ENCODE measurements around the gene CPD.
"Not testable (repeated sequence)": the region's sequence is repeated elsewhere in the genome, so short reads cannot be mapped to it uniquely, and the experiment has no call there.

CPD gene

GRCh38 chr17:30410627-30411026 lies 31.9 kb downstream of the CPD start:
- H3K27ac ChIP-seq (ENCODE audit: low read depth, low read length); H3K4me3 ChIP-seq (ENCODE audit: low read depth, low read length); H3K27me3 ChIP-seq (ENCODE audit: control insufficient read depth, insufficient read depth, low read length); H3K4me1 ChIP-seq (ENCODE audit: control insufficient read depth, insufficient read depth, low read length); H3K36me3 ChIP-seq (ENCODE audit: control insufficient read depth, insufficient read depth, low read length); H3K9ac ChIP-seq (ENCODE audit: low read length); H3K9me3 ChIP-seq (ENCODE audit: control insufficient read depth, insufficient read depth, low read depth, low read length): not testable (repeated sequence)

DNA sequence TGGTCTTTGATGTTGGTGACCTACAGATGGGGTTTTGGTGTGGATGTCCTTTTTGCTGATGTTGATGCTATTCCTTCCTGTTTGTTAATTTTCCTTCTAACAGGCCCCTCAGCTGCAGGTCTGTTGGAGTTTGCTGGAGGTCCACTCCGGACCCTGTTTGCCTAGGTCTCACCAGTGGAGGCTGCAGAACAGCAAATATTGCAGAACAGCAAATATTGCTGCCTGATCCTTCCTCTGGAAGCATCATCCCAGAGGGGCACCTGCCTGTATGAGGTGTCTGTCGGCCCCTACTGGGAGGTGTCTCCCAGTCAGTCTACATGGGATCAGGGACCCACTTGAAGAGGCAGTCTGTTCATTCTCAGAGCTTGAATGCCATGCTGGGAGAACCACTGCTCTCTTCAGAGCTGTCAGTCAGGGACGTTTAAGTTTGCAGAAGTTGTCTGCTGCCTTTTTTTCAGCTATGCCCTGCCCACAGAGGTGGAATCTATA lies 33.3 kb downstream of the CPD start:
- H3K4me1 ChIP-seq (ENCODE audit: control insufficient read depth, insufficient read depth, low read length); H3K9ac ChIP-seq (ENCODE audit: low read length); H3K27ac ChIP-seq (ENCODE audit: low read depth, low read length); H3K27me3 ChIP-seq (ENCODE audit: control insufficient read depth, insufficient read depth, low read length); H3K9me3 ChIP-seq (ENCODE audit: control insufficient read depth, insufficient read depth, low read depth, low read length); H3K4me3 ChIP-seq (ENCODE audit: low read depth, low read length); H3K36me3 ChIP-seq (ENCODE audit: control insufficient read depth, insufficient read depth, low read length): not testable (repeated sequence)

- no peak overlapping the region for H3K4me3 ChIP-seq (ENCODE audit: low read depth, low read length)
- H3K27me3 ChIP-seq (ENCODE audit: control insufficient read depth, insufficient read depth, low read length): no peaks in the 10 kb centered on the region
- no peaks in the 10 kb centered on the region for H3K9me3 ChIP-seq (ENCODE audit: control insufficient read depth, insufficient read depth, low read depth, low read length)
- H3K4me1 ChIP-seq (ENCODE audit: control insufficient read depth, insufficient read depth, low read length): no peaks in the 10 kb centered on the region
- H3K27ac ChIP-seq (ENCODE audit: low read depth, low read length): no peak overlapping the region
- H3K36me3 ChIP-seq (ENCODE audit: control insufficient read depth, insufficient read depth, low read length): no peaks in the 10 kb centered on the region
- H3K9ac ChIP-seq (ENCODE audit: low read length): no peak overlapping the region
Measured at GRCh38 chr17:30413109-30413508, 34.4 kb downstream of the CPD start.

- no peaks in the 10 kb centered on the region for H3K9me3 ChIP-seq (ENCODE audit: control insufficient read depth, insufficient read depth, low read depth, low read length)
- no peak overlapping the region for H3K27ac ChIP-seq (ENCODE audit: low read depth, low read length)
- H3K4me1 ChIP-seq (ENCODE audit: control insufficient read depth, insufficient read depth, low read length): no peaks in the 10 kb centered on the region
- H3K4me3 ChIP-seq (ENCODE audit: low read depth, low read length): no peak overlapping the region
- no peaks in the 10 kb centered on the region for H3K27me3 ChIP-seq (ENCODE audit: control insufficient read depth, insufficient read depth, low read length)
- H3K9ac ChIP-seq (ENCODE audit: low read length): no peak overlapping the region
- H3K36me3 ChIP-seq (ENCODE audit: control insufficient read depth, insufficient read depth, low read length): no peaks in the 10 kb centered on the region
Measured at GRCh38 chr17:30414486-30414885, 35.8 kb downstream of the CPD start.

GRCh38 chr17:30415491-30415890 lies 36.8 kb downstream of the CPD start:
- no peaks in the 10 kb centered on the region for H3K9me3 ChIP-seq (ENCODE audit: control insufficient read depth, insufficient read depth, low read depth, low read length)
- no peaks in the 10 kb centered on the region for H3K27me3 ChIP-seq (ENCODE audit: control insufficient read depth, insufficient read depth, low read length)
- H3K27ac ChIP-seq (ENCODE audit: low read depth, low read length): no peak overlapping the region
- H3K9ac ChIP-seq (ENCODE audit: low read length): no peak overlapping the region
- no peak overlapping the region for H3K4me3 ChIP-seq (ENCODE audit: low read depth, low read length)
- H3K36me3 ChIP-seq (ENCODE audit: control insufficient read depth, insufficient read depth, low read length): no peaks in the 10 kb centered on the region
- H3K4me1 ChIP-seq (ENCODE audit: control insufficient read depth, insufficient read depth, low read length): no peaks in the 10 kb centered on the region

DNA sequence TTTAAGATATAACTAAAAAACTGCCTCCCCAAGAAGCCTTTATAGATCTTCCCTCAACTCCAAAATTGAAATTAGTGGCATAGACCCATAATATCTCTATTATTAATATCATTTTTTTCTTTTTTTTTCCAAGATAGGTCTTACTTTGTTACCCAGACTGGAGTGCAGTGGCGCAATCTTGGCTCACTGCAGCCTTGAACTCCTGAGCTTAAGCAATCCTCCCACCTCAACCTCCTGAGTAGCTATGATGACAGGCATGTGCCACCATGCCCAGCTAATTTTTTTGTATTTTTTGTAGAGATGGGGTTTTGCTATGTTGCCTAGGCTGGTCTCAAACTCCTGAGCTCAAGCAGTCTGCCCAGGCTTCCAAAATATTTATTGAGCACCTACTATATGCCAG lies 39.3 kb downstream of the CPD start:
- not testable (repeated sequence) for H3K4me1 ChIP-seq (ENCODE audit: control insufficient read depth, insufficient read depth, low read length); H3K4me3 ChIP-seq (ENCODE audit: low read depth, low read length); H3K27me3 ChIP-seq (ENCODE audit: control insufficient read depth, insufficient read depth, low read length)

DNA sequence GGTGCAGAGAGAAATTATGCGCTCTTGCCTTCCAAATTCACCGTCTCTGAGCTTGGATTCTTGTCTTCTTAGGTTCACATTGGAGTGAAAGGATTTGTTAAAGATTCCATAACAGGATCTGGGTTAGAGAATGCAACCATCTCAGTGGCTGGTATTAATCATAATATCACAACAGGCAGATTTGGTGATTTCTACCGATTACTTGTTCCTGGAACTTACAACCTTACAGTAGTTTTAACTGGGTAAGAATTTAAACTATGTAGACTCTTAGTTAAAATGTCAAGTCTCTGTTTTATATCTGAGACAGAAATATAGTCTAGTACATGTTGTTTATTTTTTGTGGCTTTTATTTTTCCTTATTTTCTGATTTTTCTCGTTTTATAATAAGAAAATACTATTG lies 42.9 kb downstream of the CPD start:
- Histone ChIP-seq H3K36me3 (ENCODE audit: control insufficient read depth, insufficient read depth, low read length) (peaks cover 27% of the 10 kb centered on the region), H3K9ac (ENCODE audit: low read length) (no peak overlapping the region), H3K9me3 (ENCODE audit: control insufficient read depth, insufficient read depth, low read depth, low read length) (no peaks in the 10 kb centered on the region), H3K27me3 (ENCODE audit: control insufficient read depth, insufficient read depth, low read length) (no peaks in the 10 kb centered on the region), H3K4me3 (ENCODE audit: low read depth, low read length) (no peak overlapping the region), H3K4me1 (ENCODE audit: control insufficient read depth, insufficient read depth, low read length) (peaks cover 12% of the 10 kb centered on the region), H3K27ac (ENCODE audit: low read depth, low read length) (no peak overlapping the region)

More for the DNA sequence above, 39.3 kb downstream of the CPD start:
- H3K9me3 ChIP-seq (ENCODE audit: control insufficient read depth, insufficient read depth, low read depth, low read length); H3K9ac ChIP-seq (ENCODE audit: low read length); H3K27ac ChIP-seq (ENCODE audit: low read depth, low read length): not testable (repeated sequence)
- peaks cover 19% of the 10 kb centered on the region for H3K36me3 ChIP-seq (ENCODE audit: control insufficient read depth, insufficient read depth, low read length)

GRCh38 chr17:30422171-30422570 lies 43.4 kb downstream of the CPD start:
- Histone ChIP-seq H3K4me3 (ENCODE audit: low read depth, low read length) (no peak overlapping the region), H3K9me3 (ENCODE audit: control insufficient read depth, insufficient read depth, low read depth, low read length) (no peaks in the 10 kb centered on the region), H3K27me3 (ENCODE audit: control insufficient read depth, insufficient read depth, low read length) (no peaks in the 10 kb centered on the region), H3K27ac (ENCODE audit: low read depth, low read length) (no peak overlapping the region), H3K9ac (ENCODE audit: low read length) (no peak overlapping the region), H3K4me1 (ENCODE audit: control insufficient read depth, insufficient read depth, low read length) (peaks cover 12% of the 10 kb centered on the region), H3K36me3 (ENCODE audit: control insufficient read depth, insufficient read depth, low read length) (peaks cover 28% of the 10 kb centered on the region)

DNA sequence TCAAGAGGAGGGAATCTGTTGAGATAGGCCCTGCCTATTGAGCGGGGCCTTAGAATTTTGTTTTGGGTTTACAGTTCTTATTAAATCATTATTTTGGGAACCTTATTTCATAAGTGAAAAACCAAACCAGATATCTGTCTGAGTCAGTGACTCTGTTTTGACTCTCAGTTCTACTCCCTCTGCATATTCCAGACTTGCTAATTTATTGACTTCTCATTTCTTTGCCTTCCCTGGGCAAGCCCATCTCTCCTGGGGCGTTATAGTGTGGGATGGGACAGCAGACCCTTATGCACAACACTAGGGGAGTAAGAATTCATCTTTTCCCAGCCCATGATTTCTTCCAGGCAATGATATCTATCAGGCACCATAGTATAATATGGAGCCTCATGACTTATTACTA lies 45.7 kb downstream of the CPD start:
- H3K27ac ChIP-seq (ENCODE audit: low read depth, low read length): no peak overlapping the region
- no peaks in the 10 kb centered on the region for H3K9me3 ChIP-seq (ENCODE audit: control insufficient read depth, insufficient read depth, low read depth, low read length)
- H3K36me3 ChIP-seq (ENCODE audit: control insufficient read depth, insufficient read depth, low read length): peaks cover 39% of the 10 kb centered on the region
- no peak overlapping the region for H3K9ac ChIP-seq (ENCODE audit: low read length)
- H3K4me1 ChIP-seq (ENCODE audit: control insufficient read depth, insufficient read depth, low read length): peaks cover 12% of the 10 kb centered on the region
- H3K27me3 ChIP-seq (ENCODE audit: control insufficient read depth, insufficient read depth, low read length): no peaks in the 10 kb centered on the region
- H3K4me3 ChIP-seq (ENCODE audit: low read depth, low read length): no peak overlapping the region

GRCh38 chr17:30426292-30426691 lies 47.6 kb downstream of the CPD start:
- no peak overlapping the region for H3K4me3 ChIP-seq (ENCODE audit: low read depth, low read length)
- no peaks in the 10 kb centered on the region for H3K27me3 ChIP-seq (ENCODE audit: control insufficient read depth, insufficient read depth, low read length)
- H3K9ac ChIP-seq (ENCODE audit: low read length): no peak overlapping the region
- no peak overlapping the region for H3K27ac ChIP-seq (ENCODE audit: low read depth, low read length)
- H3K4me1 ChIP-seq (ENCODE audit: control insufficient read depth, insufficient read depth, low read length): peaks cover 12% of the 10 kb centered on the region
- H3K36me3 ChIP-seq (ENCODE audit: control insufficient read depth, insufficient read depth, low read length): peaks cover 38% of the 10 kb centered on the region
- H3K9me3 ChIP-seq (ENCODE audit: control insufficient read depth, insufficient read depth, low read depth, low read length): no peaks in the 10 kb centered on the region

- Histone ChIP-seq H3K4me1 (ENCODE audit: control insufficient read depth, insufficient read depth, low read length) (peaks cover 12% of the 10 kb centered on the region), H3K36me3 (ENCODE audit: control insufficient read depth, insufficient read depth, low read length) (peaks cover 32% of the 10 kb centered on the region), H3K27me3 (ENCODE audit: control insufficient read depth, insufficient read depth, low read length) (no peaks in the 10 kb centered on the region), H3K4me3 (ENCODE audit: low read depth, low read length) (no peak overlapping the region), H3K27ac (ENCODE audit: low read depth, low read length) (no peak overlapping the region), H3K9ac (ENCODE audit: low read length) (no peak overlapping the region), H3K9me3 (ENCODE audit: control insufficient read depth, insufficient read depth, low read depth, low read length) (no peaks in the 10 kb centered on the region)
Measured at GRCh38 chr17:30427611-30428010, 48.9 kb downstream of the CPD start.

GRCh38 chr17:30429155-30429554 lies 50.4 kb downstream of the CPD start:
- no peak overlapping the region for H3K27ac ChIP-seq (ENCODE audit: low read depth, low read length)
- peaks cover 33% of the 10 kb centered on the region for H3K36me3 ChIP-seq (ENCODE audit: control insufficient read depth, insufficient read depth, low read length)
- no peaks in the 10 kb centered on the region for H3K9me3 ChIP-seq (ENCODE audit: control insufficient read depth, insufficient read depth, low read depth, low read length)
- peaks cover 9% of the 10 kb centered on the region for H3K4me1 ChIP-seq (ENCODE audit: control insufficient read depth, insufficient read depth, low read length)
- no peaks in the 10 kb centered on the region for H3K27me3 ChIP-seq (ENCODE audit: control insufficient read depth, insufficient read depth, low read length)
- H3K4me3 ChIP-seq (ENCODE audit: low read depth, low read length): no peak overlapping the region
- no peak overlapping the region for H3K9ac ChIP-seq (ENCODE audit: low read length)

Measured in HUES6 (cell line).